ENCODE measurements around the gene TNXB. TPM values are rescaled to one million over a fixed set of nuclear protein-coding genes. Genes with fewer than 3 reads are reported as not detected.

TNXB gene
- total and polyA plus RNA-seq, 2 donors (not counting 1 experiment from before 2014, with no cell fraction given), result 8.1 to 63.9 TPM

DNA sequence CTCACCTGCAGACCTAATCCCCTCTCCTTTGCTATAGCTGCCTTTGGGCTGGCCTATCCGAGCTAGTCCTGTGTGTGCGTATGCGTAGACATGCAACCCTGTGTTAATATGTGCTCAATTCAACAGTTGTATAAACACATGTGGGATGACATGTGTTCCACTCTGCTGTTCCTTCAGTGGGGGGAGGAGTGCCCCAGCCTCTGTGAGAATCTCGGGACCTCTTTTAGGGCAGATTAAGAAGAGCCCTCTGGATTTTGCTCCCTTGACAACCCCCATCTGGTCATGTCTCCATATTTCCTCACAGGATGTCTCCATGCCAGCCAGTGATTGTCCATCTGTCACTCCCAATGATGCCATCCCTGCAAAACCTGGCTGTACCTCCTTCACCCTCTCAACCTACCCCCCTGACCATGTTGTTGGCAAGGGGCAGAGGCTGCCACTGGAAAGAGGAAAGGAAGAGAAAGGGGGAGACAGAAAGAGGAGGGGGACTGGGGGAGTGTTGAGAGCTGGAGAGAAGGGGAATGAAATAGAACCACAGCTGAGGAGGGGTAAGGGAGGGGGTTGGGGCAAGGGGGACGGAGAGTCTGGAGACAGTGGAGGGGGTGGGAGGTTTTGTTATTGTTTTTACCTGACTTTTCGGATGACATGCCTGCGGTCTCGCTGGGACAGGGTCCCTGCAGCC lies 42.2 kb upstream of the TNXB start:
- Histone ChIP-seq H3K4me1 (ENCODE audit: control insufficient read depth, extremely low read depth, insufficient read depth, low read length) (peaks cover 18% of the 10 kb centered on the region), H3K9me3 (ENCODE audit: control insufficient read depth, insufficient read depth, low read depth, low read length) (no peaks in the 10 kb centered on the region), H4K20me1 (ENCODE audit: control insufficient read depth, extremely low read depth, insufficient read depth, low read length) (no peaks in the 10 kb centered on the region), H3K4me3 (replicated peaks in 1 of 4; ENCODE audit: control extremely low read depth in 1 of 4, insufficient read depth in 1 of 4, low read depth in 3 of 4, low read length in 4 of 4) (peak overlapping the region; percentile 36 to 96 (median 46)), H3K9ac (ENCODE audit: insufficient read depth, low read length) (no peak overlapping the region), H3K4me2 (ENCODE audit: extremely low read depth, insufficient read depth, low read length) (peak overlapping the region; percentile 95), H3K27ac (ENCODE audit: insufficient read depth, low read length) (no peak overlapping the region), H2AFZ (ENCODE audit: low read length) (no peak overlapping the region), H3K79me2 (ENCODE audit: control insufficient read depth, insufficient read depth, low read length) (peaks cover 15% of the 10 kb centered on the region), H3K27me3 (ENCODE audit: control insufficient read depth, insufficient read depth, low read length) (no peaks in the 10 kb centered on the region), H3K36me3 (ENCODE audit: control insufficient read depth, insufficient read depth, low read length) (no peaks in the 10 kb centered on the region)
- no peak for TF ChIP-seq EZH2 (IDR thresholded peaks at IDR 0.05; ENCODE audit: low read length, missing control alignments)
- TF ChIP-seq, protein P1, sequence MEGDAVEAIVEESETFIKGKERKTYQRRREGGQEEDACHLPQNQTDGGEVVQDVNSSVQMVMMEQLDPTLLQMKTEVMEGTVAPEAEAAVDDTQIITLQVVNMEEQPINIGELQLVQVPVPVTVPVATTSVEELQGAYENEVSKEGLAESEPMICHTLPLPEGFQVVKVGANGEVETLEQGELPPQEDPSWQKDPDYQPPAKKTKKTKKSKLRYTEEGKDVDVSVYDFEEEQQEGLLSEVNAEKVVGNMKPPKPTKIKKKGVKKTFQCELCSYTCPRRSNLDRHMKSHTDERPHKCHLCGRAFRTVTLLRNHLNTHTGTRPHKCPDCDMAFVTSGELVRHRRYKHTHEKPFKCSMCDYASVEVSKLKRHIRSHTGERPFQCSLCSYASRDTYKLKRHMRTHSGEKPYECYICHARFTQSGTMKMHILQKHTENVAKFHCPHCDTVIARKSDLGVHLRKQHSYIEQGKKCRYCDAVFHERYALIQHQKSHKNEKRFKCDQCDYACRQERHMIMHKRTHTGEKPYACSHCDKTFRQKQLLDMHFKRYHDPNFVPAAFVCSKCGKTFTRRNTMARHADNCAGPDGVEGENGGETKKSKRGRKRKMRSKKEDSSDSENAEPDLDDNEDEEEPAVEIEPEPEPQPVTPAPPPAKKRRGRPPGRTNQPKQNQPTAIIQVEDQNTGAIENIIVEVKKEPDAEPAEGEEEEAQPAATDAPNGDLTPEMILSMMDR (conservative IDR thresholded peaks at IDR 0.05 in 1 of 2, IDR thresholded peaks at IDR 0.05 in 1 of 2; ENCODE audit: low read depth in 1 of 2, low read length in 2 of 2), result no peak
- DNase-seq (ENCODE audit: low read depth in 2 of 2), result no peak

DNA sequence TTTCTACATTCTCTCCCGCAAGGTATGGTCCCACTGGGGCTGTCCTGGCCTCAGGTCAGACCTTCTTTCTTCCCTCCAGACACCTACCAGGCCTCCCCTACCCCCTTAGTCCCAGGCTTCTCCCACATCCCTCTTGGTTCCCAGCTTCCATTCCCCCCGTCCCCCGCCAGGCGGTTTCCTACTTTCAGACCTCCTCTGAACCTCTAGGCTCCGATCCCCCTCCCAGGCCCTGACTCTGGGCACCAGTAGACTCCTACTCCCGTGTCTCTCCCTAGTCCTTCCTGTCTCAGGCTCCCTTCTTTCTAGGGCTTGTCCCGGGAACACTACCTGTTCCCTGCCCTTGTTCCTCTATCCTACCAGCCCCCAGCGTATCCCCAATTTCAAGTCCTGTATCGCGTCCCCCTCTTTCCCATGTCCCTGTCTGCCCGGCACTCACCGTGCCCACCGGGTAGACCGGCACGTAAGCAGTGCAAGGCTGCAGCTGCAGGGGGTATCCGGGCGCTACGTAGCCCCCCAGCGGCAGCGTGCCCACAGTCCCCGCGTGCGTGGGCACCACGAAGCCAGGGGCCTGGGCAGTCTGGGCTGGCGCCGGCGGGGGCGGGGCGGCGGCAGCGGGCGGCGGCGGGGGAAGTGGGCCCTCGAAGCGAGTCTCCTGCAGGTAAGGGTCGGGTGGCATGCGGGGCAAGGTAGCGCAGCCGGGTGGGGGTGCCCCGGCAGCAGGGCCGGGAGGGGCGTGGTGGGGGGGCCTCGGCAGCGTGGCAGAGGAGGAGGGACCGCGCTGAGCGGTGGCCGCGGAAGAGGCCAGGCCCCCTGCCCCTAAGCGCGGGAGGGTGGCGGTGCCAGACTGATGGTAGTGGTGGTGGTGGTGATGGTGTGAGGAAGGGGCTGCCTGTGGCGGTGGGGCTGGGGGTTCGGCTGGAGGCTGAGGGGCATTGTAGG lies 41.1 kb upstream of the TNXB start:
- Histone ChIP-seq H3K9me3 (ENCODE audit: control insufficient read depth, insufficient read depth, low read depth, low read length) (no peaks in the 10 kb centered on the region), H3K36me3 (ENCODE audit: control insufficient read depth, insufficient read depth, low read length) (no peaks in the 10 kb centered on the region), H3K4me3 (replicated peaks in 1 of 4; ENCODE audit: control extremely low read depth in 1 of 4, insufficient read depth in 1 of 4, low read depth in 3 of 4, low read length in 4 of 4) (no peak overlapping the region), H3K27me3 (ENCODE audit: control insufficient read depth, insufficient read depth, low read length) (no peaks in the 10 kb centered on the region), H3K9ac (ENCODE audit: insufficient read depth, low read length) (no peak overlapping the region), H3K4me2 (ENCODE audit: extremely low read depth, insufficient read depth, low read length) (no peak overlapping the region), H3K27ac (ENCODE audit: insufficient read depth, low read length) (no peak overlapping the region), H3K79me2 (ENCODE audit: control insufficient read depth, insufficient read depth, low read length) (peaks cover 9% of the 10 kb centered on the region), H4K20me1 (ENCODE audit: control insufficient read depth, extremely low read depth, insufficient read depth, low read length) (no peaks in the 10 kb centered on the region), H2AFZ (ENCODE audit: low read length) (no peak overlapping the region), H3K4me1 (ENCODE audit: control insufficient read depth, extremely low read depth, insufficient read depth, low read length) (peaks cover 13% of the 10 kb centered on the region)
- no peak for TF ChIP-seq EZH2 (IDR thresholded peaks at IDR 0.05; ENCODE audit: low read length, missing control alignments)
- TF ChIP-seq, protein P1 (conservative IDR thresholded peaks at IDR 0.05 in 1 of 2, IDR thresholded peaks at IDR 0.05 in 1 of 2; ENCODE audit: low read depth in 1 of 2, low read length in 2 of 2), result no peak
- no peak for DNase-seq (ENCODE audit: low read depth in 2 of 2)

- no peak overlapping the region for H3K4me3 ChIP-seq (replicated peaks in 1 of 4; ENCODE audit: control extremely low read depth in 1 of 4, insufficient read depth in 1 of 4, low read depth in 3 of 4, low read length in 4 of 4)
- TF ChIP-seq, protein P1 (conservative IDR thresholded peaks at IDR 0.05 in 1 of 2, IDR thresholded peaks at IDR 0.05 in 1 of 2; ENCODE audit: low read depth in 1 of 2, low read length in 2 of 2), result no peak
- no peak for TF ChIP-seq EZH2 (IDR thresholded peaks at IDR 0.05; ENCODE audit: low read length, missing control alignments)
- peaks cover 13% of the 10 kb centered on the region for H3K4me1 ChIP-seq (ENCODE audit: control insufficient read depth, extremely low read depth, insufficient read depth, low read length)
- no peak overlapping the region for H3K4me2 ChIP-seq (ENCODE audit: extremely low read depth, insufficient read depth, low read length)
- DNase-seq (ENCODE audit: low read depth in 2 of 2), result no peak
- H2AFZ ChIP-seq (ENCODE audit: low read length), result no peak overlapping the region
- H3K36me3 ChIP-seq (ENCODE audit: control insufficient read depth, insufficient read depth, low read length), result no peaks in the 10 kb centered on the region
- H3K27me3 ChIP-seq (ENCODE audit: control insufficient read depth, insufficient read depth, low read length), result no peaks in the 10 kb centered on the region
- H4K20me1 ChIP-seq (ENCODE audit: control insufficient read depth, extremely low read depth, insufficient read depth, low read length), result no peaks in the 10 kb centered on the region
- no peak overlapping the region for H3K9ac ChIP-seq (ENCODE audit: insufficient read depth, low read length)
- H3K9me3 ChIP-seq (ENCODE audit: control insufficient read depth, insufficient read depth, low read depth, low read length), result no peaks in the 10 kb centered on the region
- H3K79me2 ChIP-seq (ENCODE audit: control insufficient read depth, insufficient read depth, low read length), result peaks cover under 1% of the 10 kb centered on the region
- H3K27ac ChIP-seq (ENCODE audit: insufficient read depth, low read length), result no peak overlapping the region
Observed at GRCh38 chr6:32149092-32149755, 40.1 kb upstream of the TNXB start.
